Measurements from ENCODE around the gene CKMT2. TPM values are rescaled to one million over a fixed set of nuclear protein-coding genes. Genes with fewer than 3 reads are reported as not detected.

Gene CKMT2
- total RNA-seq, 1 donor from 2014 or later = not detected

DNA sequence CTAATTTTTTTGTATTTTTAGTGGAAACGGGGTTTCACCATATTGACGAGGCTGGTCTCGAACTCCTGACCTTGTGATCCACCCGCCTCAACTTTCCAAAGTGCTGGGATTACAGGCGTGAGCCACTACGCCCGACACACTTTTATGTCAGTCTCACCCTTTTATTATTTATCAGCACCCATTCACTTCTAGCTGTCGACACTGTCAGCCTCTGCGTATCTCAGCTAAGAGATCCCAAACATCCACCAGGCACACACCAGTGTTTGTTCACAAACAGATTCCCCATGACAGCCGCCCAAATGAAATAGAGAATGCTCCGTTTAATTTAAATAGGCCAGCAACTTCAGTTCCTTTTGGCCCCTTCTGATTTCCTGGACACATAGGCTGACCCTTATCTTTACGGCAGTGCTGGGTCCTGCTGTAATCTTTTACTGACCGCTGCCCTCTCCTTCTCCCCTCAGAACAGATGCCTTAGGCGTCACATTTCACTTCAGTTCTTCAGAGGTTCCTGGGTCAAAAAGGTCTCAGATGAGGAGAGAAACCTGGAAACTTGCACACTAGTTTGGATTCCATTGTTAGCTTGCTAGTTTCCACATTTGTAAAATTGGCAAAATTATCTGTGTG, 43.1 kb upstream of the CKMT2 start:
- ChIA-PET POLR2A (no interaction called here), CTCF (no interaction called here)
- peaks cover 2% of the 10 kb centered on the region for H3K4me1 Mint-ChIP-seq
- no peak overlapping the region for H3K4me3 Mint-ChIP-seq
- TF ChIP-seq, protein P1, sequence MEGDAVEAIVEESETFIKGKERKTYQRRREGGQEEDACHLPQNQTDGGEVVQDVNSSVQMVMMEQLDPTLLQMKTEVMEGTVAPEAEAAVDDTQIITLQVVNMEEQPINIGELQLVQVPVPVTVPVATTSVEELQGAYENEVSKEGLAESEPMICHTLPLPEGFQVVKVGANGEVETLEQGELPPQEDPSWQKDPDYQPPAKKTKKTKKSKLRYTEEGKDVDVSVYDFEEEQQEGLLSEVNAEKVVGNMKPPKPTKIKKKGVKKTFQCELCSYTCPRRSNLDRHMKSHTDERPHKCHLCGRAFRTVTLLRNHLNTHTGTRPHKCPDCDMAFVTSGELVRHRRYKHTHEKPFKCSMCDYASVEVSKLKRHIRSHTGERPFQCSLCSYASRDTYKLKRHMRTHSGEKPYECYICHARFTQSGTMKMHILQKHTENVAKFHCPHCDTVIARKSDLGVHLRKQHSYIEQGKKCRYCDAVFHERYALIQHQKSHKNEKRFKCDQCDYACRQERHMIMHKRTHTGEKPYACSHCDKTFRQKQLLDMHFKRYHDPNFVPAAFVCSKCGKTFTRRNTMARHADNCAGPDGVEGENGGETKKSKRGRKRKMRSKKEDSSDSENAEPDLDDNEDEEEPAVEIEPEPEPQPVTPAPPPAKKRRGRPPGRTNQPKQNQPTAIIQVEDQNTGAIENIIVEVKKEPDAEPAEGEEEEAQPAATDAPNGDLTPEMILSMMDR (IDR thresholded peaks at IDR 0.05) = no peak
- H3K27ac Mint-ChIP-seq = no peak overlapping the region
- intact Hi-C loops (cut with micrococcal nuclease) = no loop called here
- H3K27me3 Mint-ChIP-seq = peaks cover 2% of the 10 kb centered on the region
- no peaks in the 10 kb centered on the region for H3K9me3 Mint-ChIP-seq
- DNase-seq (no peak), ATAC-seq (ENCODE audit: low read depth) (no peak)
- H3K36me3 Mint-ChIP-seq (ENCODE audit: low read depth) = no peaks in the 10 kb centered on the region

- no peak for ATAC-seq (ENCODE audit: low read depth)
- no peak for DNase-seq
- ChIA-PET POLR2A (interaction anchor here (0.6 kb wide), 1 partner anchor 446 kb away, joined by 3 read pairs; no protein-coding TSS in a partner anchor), CTCF (interaction anchor here (1.1 kb wide), 1 partner anchor 10 kb away, joined by 4 read pairs; no protein-coding TSS in a partner anchor)
- intact Hi-C loops (cut with micrococcal nuclease) = no loop called here
- H3K4me1 Mint-ChIP-seq = peaks cover 5% of the 10 kb centered on the region
- H3K36me3 Mint-ChIP-seq (ENCODE audit: low read depth) = no peaks in the 10 kb centered on the region
- no peak overlapping the region for H3K4me3 Mint-ChIP-seq
- H3K9me3 Mint-ChIP-seq = no peaks in the 10 kb centered on the region
- TF ChIP-seq, protein P1 (IDR thresholded peaks at IDR 0.05) = no peak
- H3K27me3 Mint-ChIP-seq = peaks cover 12% of the 10 kb centered on the region
- no peak overlapping the region for H3K27ac Mint-ChIP-seq
Measured at GRCh38 chr5:81191726-81192372, 41.3 kb upstream of the CKMT2 start.

- ATAC-seq (ENCODE audit: low read depth) (no peak), DNase-seq (no peak)
- H3K4me3 Mint-ChIP-seq = no peak overlapping the region
- ChIA-PET CTCF (no interaction called here), POLR2A (no interaction called here)
- H3K27me3 Mint-ChIP-seq = peaks cover 12% of the 10 kb centered on the region
- no peaks in the 10 kb centered on the region for H3K9me3 Mint-ChIP-seq
- no peaks in the 10 kb centered on the region for H3K36me3 Mint-ChIP-seq (ENCODE audit: low read depth)
- peaks cover 5% of the 10 kb centered on the region for H3K4me1 Mint-ChIP-seq
- TF ChIP-seq, protein P1 (IDR thresholded peaks at IDR 0.05) = no peak
- H3K27ac Mint-ChIP-seq = no peak overlapping the region
- intact Hi-C loops (cut with micrococcal nuclease) = no loop called here
Measured at GRCh38 chr5:81192373-81192750, 40.8 kb upstream of the CKMT2 start.

- H3K9me3 Mint-ChIP-seq = no peaks in the 10 kb centered on the region
- intact Hi-C loops (cut with micrococcal nuclease) = loop anchor here (1.0 to 2.0 kb wide), 2 partner anchors 508 to 846 kb away; no protein-coding TSS in a partner anchor
- peak; percentile 63 for DNase-seq
- peak; percentile 88 for ATAC-seq (ENCODE audit: low read depth)
- ChIA-PET CTCF (interaction anchor here (0.5 to 1.6 kb wide), 7 partner anchors 11 to 1421 kb away, joined by 3 to 5 read pairs (median 4); no protein-coding TSS in a partner anchor), POLR2A (interaction anchor here (0.7 kb wide), 1 partner anchor 74 kb away, joined by 5 read pairs; no protein-coding TSS in a partner anchor)
- no peak overlapping the region for H3K4me3 Mint-ChIP-seq
- H3K36me3 Mint-ChIP-seq (ENCODE audit: low read depth) = no peaks in the 10 kb centered on the region
- H3K27me3 Mint-ChIP-seq = peaks cover 12% of the 10 kb centered on the region
- H3K27ac Mint-ChIP-seq = no peak overlapping the region
- TF ChIP-seq, protein P1 (IDR thresholded peaks at IDR 0.05) = no peak
- H3K4me1 Mint-ChIP-seq = peaks cover 5% of the 10 kb centered on the region
Measured at GRCh38 chr5:81194633-81195334, 38.3 kb upstream of the CKMT2 start.

Data from activated B cell treated with CpG ODN at 0.5 μM for 24 hours (primary cell).